HG03460 (cell line): ENCODE data around the gene PCP4.

Source experiments
- ATAC-seq: cut with Tn5 transposase; IDR thresholded peaks from one replicate; pipeline ENCODE4 v1.9.1; 2021; ENCODE audit not compliant: unreplicated experiment

Gene PCP4

GRCh38 chr21:39915881-39916280 lies 48.6 kb downstream of the PCP4 start:
- ATAC-seq, result no peak

GRCh38 chr21:39918558-39918957 lies 51.3 kb downstream of the PCP4 start:
- ATAC-seq, result no peak

- no peak for ATAC-seq
Measured at GRCh38 chr21:39923476-39923875, 56.2 kb downstream of the PCP4 start.

GRCh38 chr21:39924577-39925308 lies 57.5 kb downstream of the PCP4 start:
- ATAC-seq, result no peak

- ATAC-seq, result no peak
Measured at GRCh38 chr21:39927304-39927886, 60.2 kb downstream of the PCP4 start.

GRCh38 chr21:39932335-39932734 lies 65.1 kb downstream of the PCP4 start:
- ATAC-seq, result no peak

GRCh38 chr21:39934895-39935294 lies 67.7 kb downstream of the PCP4 start:
- no peak for ATAC-seq

- ATAC-seq, result no peak
Measured at GRCh38 chr21:39935716-39936115, 68.5 kb downstream of the PCP4 start.

GRCh38 chr21:39938086-39938625 lies 70.9 kb downstream of the PCP4 start:
- no peak for ATAC-seq

GRCh38 chr21:39946199-39946598 lies 79.0 kb downstream of the PCP4 start:
- no peak for ATAC-seq

- ATAC-seq, result no peak
Measured at GRCh38 chr21:39947031-39947430, 79.8 kb downstream of the PCP4 start.

- no peak for ATAC-seq
Measured at GRCh38 chr21:39951183-39952101, 84.2 kb downstream of the PCP4 start.

- ATAC-seq, result no peak
Measured at GRCh38 chr21:39952265-39952664, 85.0 kb downstream of the PCP4 start.

GRCh38 chr21:39954570-39954969 lies 87.3 kb downstream of the PCP4 start:
- ATAC-seq, result no peak

GRCh38 chr21:39955326-39955725 lies 88.1 kb downstream of the PCP4 start:
- ATAC-seq, result no peak

- no peak for ATAC-seq
Measured at GRCh38 chr21:39956586-39956985, 89.3 kb downstream of the PCP4 start.

GRCh38 chr21:39958731-39959130 lies 91.5 kb downstream of the PCP4 start:
- no peak for ATAC-seq

- no peak for ATAC-seq
Measured at GRCh38 chr21:39961251-39961650, 94.0 kb downstream of the PCP4 start.

GRCh38 chr21:39965026-39965425 lies 97.8 kb downstream of the PCP4 start:
- no peak for ATAC-seq

- no peak for ATAC-seq
Measured at GRCh38 chr21:39966786-39967185, 99.5 kb downstream of the PCP4 start.

- no peak for ATAC-seq
Measured at GRCh38 chr21:39968010-39968409, 100.8 kb downstream of the PCP4 start.
